HG03469 (cell line): Measurements from ENCODE around the gene SLAMF6.
"Not testable (repeated sequence)": the region's sequence is repeated elsewhere in the genome, so short reads cannot be mapped to it uniquely, and the experiment has no call there.

Experiments used
- ATAC-seq: cut with Tn5 transposase; IDR thresholded peaks from one replicate; pipeline ENCODE4 v1.9.1; 2021; ENCODE audit warnings: mild to moderate bottlenecking, moderate library complexity, moderate number of reproducible peaks; ENCODE audit not compliant: unreplicated experiment

SLAMF6 gene

GRCh38 chr1:160517519-160517918 is 5.5 kb downstream of the SLAMF6 start:
- not testable (repeated sequence) for ATAC-seq

- ATAC-seq = not testable (repeated sequence)
These were observed 7.1 kb downstream of the SLAMF6 start for GRCh38 chr1:160515908-160516307.

- no peak for ATAC-seq
These were observed 18.4 kb downstream of the SLAMF6 start for GRCh38 chr1:160504651-160505050.

DNA sequence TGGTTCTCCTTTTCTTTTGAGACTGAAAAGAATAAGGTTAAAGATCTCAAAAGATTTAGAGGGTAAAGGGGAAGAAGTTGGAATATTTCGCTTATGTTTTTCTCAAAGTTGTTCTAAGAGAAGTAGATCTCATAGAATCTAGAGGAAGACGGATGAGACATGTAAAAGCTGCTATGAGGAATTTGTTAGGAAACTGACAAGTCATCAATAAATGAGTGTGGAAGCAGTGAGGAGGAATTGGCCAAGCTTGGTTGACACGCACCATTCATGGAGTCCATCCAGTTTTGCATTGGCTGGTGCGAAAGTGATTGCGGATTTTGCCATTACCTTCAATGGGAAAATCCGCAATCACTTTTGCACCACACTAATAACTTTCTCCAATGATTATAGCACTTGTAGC is 20.0 kb downstream of the SLAMF6 start:
- ATAC-seq = no peak

DNA sequence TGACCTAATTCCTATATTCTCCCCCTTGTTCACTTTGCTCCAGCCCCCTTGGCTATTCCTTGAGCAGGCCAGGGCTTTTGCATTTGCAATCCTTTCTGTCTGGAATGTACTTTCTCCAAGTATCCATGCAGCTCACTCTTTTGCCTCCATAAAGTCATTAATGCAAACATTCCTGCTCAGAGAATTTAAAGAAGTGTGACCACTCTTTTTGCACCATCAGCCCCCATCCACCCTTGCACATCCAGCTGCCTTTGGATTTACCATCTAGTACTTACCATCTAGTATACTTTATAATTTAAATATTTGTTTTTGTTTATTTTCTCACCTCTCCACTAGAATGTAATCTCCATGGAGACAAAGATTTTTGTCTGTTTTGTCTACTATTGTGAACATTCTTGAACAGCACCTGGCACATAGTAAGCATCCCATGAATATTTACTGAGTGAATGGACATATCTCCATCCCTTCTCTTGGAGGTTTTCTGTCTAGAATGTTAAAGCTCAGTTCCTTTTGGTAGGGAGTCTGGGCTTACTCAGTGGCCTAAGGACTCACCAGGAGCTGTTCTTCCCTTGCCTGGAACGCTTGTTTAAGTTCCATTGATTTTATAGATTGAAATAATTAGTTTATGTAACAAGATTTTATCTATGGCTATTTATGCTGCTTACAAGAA is 22.6 kb downstream of the SLAMF6 start:
- no peak for ATAC-seq

DNA sequence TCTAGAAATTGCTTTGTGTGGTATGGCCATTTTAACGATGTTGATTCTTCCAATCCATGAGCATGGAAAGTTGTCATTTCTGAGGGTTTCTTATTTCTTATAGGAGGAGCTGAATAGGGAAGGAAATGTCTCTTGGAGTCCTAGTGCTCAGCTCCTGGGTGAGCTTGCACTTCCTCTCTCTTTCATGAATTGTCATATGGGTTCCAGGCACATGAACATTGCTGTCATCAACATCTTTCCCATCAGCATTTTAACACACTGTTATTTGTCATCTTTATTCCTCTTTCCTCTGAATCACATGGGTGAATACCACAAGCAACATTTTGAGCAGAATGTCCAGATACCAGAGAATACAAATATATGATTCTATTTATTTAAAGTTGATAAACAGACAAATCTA is 23.4 kb downstream of the SLAMF6 start:
- no peak for ATAC-seq

DNA sequence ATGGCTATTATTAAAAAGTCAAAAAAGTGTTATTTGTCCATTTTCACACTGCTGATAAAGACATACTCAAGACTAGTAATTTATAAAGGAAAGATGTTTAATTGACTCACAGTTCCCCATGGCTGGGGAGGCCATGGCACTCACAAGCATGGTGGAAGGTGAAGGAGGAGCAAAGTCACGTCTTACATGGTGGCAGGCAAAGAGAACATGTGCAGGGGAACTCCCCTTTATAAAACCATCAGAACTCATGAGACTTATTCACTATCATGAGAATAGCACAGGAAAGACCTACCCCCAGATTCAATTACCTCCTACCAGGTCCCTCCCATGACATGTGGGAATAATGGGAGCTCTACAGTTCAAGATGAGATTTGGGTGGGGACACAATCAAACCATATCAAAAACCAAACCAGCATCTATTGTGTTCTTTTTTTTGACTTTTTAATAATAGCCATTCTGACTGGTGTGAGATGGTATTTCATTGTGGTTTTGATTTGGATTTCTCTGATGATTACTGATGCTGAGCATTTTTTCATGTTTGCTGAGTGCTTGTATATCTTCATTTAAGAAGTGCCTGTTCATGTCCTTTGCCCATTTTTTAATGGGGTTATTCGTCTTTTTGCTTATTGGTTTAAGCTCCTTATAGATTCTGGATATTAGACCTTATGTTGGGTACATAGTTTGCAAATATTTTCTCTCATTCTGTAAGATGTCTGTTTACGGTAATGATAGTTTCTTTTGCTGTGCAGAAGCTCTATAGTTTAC is 24.6 kb downstream of the SLAMF6 start:
- ATAC-seq = not testable (repeated sequence)

DNA sequence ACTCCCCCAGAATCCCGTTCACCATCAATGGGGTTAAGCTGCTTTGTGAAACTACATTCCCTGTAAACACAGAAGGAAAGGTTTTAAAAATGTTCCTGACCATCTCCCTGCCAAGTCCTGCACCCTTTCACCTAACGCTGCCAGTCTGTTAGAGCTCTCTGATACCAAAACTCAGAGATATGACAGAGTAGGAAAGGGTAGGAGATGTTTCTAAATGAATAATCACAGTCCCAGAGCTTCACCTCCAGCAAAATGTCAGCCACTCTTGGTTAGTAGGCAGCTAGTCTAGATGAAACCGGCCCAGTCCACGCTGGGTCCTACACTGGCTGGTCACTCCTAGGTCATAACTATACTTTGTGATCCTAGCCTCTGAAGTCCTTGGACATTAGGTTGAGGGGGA is 26.7 kb downstream of the SLAMF6 start:
- no peak for ATAC-seq

DNA sequence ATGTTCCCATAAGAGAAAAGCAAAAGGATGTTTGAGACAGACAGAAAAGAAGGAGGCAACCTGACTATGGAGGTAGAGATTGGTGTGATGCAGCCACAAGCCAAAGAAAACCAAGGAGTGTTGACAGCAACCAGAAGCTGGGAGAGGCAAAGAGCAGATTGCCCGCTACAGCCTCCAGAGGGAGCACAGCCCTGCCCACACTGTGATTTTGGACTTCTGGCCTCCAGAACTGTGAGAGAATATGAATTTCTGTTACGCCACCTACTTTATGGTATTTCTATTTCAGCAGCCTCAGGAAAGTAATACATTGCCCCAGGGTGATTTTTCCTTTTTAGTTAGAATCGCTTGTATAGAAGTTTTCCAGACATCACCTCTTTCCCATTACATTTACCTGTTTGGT is 28.4 kb downstream of the SLAMF6 start:
- no peak for ATAC-seq

DNA sequence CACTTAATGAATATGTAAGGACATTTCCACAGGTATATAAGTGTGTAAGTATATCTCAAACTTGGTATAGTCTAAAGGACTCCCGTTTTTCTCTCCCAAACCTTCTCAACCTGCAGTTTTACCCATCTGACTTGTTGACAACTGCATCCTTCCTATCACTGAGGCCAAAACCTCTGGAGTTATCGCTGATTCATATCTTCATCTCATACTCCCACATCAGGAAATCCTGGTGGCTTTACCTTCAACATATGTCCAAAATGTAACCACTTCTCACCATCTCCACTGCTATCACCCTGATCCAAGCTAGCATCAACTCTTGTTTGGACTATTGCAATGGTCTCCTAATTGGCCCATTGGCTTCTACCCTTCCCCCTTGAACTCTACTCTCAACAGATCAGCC is 30.4 kb downstream of the SLAMF6 start:
- ATAC-seq = no peak

DNA sequence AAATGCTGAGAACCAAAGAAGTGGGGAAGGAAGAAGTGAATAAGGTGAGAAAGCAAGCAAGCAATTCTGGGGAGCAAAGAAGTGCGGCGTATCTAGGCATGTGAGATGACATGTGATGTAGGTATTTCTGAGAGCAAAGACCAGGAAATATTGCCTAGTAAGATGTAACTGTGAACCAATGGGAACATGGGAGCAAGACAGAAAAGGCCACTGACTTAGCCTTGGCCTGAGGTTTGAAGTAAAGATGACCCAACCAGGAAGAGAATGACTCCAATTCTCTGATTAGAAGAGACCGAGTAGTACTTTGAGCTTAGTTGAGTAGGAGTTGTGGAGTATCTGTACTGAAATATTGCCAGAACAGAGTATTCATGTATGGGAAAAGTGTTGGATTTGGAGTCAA is 31.1 kb downstream of the SLAMF6 start:
- no peak for ATAC-seq

DNA sequence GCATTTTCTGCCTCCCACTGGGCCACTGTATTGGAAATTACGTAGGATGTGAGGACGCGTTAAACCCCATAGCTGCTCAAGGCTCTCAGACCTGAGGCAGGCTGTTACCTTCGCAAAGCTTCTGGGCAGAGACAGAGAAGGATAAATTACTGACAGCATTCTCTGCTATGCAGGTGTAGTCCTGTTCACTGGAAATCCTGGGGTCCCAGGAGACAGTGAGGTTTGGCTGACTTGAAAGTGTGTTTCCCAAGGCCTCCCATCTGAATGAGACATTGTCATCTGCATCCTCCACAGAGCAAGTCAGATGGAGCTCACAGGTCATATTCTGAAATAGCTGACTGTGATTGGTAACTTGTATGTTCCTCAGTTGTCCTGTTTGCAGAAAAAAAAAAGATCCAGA is 32.0 kb downstream of the SLAMF6 start:
- no peak for ATAC-seq

- ATAC-seq = no peak
These were observed 33.4 kb downstream of the SLAMF6 start for GRCh38 chr1:160489513-160490261.

- ATAC-seq = no peak
These were observed 34.6 kb downstream of the SLAMF6 start for GRCh38 chr1:160488347-160489058.

- no peak for ATAC-seq
These were observed 36.6 kb downstream of the SLAMF6 start for GRCh38 chr1:160486453-160486852.

DNA sequence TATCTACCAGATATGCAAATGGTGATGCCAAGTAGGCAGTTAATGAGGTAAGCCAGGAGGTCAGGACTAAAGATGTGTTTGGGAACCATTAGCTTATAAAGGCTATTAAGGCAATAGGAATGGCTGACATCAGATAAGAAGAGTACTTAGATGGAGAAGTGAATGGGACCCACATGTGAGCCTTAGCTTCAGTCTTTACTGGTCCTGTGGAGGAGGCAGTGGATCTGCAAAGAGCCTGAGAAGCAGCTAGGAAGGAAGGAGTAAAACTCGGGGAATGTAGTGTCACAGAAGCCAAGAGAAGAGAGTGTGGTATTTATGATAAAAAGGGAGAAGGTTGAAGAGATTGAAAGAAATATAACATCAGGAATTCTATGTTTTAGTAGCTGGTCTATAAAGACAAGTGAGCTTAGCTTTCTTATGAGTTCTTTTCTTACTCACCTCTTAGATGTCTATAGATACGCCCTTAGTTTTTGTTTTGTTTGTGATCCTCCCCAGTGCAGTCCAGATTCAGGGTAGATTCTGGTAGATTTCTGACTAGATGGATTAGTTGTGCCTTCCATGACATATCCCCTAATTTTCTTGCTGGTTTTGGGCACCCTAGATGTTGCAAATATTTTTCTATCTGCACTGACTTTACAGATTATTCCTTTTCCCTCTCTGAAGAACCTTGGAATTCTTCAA is 39.4 kb downstream of the SLAMF6 start:
- ATAC-seq = no peak

DNA sequence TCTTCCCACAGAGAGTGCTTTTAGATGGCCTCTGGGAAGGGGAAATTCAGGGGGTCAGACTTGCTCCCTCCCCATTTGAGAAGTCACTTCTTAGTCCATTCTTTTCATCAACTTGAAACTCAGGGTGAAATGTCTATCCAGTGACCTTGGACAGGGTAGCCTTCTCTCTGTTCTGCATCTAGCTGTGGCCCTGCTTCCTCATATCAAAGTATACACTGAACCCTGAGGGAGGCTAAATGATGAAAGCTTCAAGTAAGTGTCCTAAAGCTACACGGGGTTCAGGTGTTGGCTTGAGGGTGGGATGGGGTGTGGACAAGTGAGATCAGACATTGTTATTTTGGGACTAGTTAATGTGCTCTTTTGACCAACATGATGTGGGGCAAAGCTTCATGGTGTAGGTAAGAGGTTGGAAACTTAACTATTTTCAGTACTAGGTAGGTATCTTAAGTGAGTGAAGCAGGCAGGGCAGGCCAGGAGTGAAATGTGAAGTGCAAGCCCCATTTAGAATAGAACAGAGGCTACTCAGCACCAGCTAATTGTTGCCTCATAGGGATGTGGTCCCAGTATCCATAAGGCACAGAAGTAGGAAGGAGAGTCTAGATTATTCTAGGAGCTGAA is 41.0 kb downstream of the SLAMF6 start:
- no peak for ATAC-seq

DNA sequence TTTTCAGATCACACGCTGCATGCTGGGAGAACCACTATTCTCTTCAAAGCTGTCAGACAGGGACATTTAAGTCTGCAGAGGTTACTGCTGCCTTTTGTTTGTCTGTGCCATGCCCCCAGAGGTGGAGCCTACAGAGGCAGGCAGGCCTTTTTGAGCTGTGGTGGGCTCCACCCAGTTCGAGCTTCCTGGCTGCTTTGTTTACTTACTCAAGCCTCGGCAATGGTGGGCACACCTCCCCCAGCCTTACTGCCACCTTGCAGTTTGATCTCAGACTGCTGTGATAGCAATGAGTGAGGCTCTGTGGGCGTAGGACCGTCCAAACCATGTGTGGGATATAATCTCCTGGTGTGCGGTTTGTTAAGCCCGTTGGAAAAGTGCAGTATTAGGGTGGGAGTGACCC is 42.3 kb downstream of the SLAMF6 start:
- not testable (repeated sequence) for ATAC-seq

DNA sequence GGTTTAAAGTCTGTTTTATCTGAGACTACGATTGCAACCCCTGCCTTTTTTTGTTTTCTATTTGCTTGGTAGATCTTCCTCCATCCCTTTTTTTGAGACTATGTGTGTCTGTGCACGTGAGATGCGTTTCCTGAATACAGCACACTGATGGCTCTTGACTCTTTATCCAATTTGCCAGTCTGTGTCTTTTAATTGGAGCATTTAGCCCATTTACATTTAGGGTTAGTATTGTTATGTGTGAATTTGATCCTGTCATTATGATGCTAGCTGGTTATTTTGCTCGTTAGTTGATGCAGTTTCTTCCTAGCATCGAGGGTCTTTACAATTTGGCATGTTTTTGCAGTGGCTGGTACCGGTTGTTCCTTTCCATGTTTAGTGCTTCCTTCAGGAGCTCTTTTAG is 44.0 kb downstream of the SLAMF6 start:
- not testable (repeated sequence) for ATAC-seq
